ENCODE results near the gene BACE1. TPM values are rescaled to one million over a fixed set of nuclear protein-coding genes. Genes with fewer than 3 reads are reported as not detected.

Gene BACE1
- total and polyA plus RNA-seq, 2 experiments from 2014 or later = 2.4 to 7.2 TPM

DNA sequence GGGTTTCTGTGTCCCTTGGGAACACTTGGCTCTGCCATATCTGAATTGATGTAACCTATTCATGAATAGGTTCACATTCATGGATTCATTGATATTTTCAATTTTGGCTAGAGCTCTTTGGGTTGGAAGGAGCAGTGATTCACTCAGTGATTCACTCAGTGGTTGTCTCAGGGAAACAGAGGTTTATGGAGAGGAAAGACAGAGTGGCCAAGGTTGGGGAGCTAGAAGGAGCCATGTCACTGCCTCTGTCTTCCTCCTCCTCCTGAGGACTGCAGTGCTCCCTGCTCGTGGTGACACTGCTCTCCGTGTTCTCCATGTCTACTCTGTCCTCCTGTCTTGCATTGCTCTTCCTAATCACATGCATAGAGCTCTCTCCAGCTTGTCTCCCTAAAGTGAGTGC lies 29.0 kb upstream of the BACE1 start (continued):
- TF ChIP-seq, protein P1, sequence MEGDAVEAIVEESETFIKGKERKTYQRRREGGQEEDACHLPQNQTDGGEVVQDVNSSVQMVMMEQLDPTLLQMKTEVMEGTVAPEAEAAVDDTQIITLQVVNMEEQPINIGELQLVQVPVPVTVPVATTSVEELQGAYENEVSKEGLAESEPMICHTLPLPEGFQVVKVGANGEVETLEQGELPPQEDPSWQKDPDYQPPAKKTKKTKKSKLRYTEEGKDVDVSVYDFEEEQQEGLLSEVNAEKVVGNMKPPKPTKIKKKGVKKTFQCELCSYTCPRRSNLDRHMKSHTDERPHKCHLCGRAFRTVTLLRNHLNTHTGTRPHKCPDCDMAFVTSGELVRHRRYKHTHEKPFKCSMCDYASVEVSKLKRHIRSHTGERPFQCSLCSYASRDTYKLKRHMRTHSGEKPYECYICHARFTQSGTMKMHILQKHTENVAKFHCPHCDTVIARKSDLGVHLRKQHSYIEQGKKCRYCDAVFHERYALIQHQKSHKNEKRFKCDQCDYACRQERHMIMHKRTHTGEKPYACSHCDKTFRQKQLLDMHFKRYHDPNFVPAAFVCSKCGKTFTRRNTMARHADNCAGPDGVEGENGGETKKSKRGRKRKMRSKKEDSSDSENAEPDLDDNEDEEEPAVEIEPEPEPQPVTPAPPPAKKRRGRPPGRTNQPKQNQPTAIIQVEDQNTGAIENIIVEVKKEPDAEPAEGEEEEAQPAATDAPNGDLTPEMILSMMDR (conservative IDR thresholded peaks at IDR 0.05; ENCODE audit: low read depth in 2 of 2) = no peak
- TF ChIP-seq POLR2AphosphoS5 (IDR thresholded peaks at IDR 0.05; ENCODE audit: low read depth) = no peak
- no peak for TF ChIP-seq ZNF114 (CRISPR knock-in tag; IDR thresholded peaks at IDR 0.05)
- no peak for TF ChIP-seq NANOG (IDR thresholded peaks at IDR 0.05; ENCODE audit: borderline replicate concordance)
- TF ChIP-seq STAT1 (IDR thresholded peaks at IDR 0.05; ENCODE audit: unreplicated experiment) = no peak
- TF ChIP-seq JUNB (IDR thresholded peaks at IDR 0.05; ENCODE audit: unreplicated experiment) = no peak
- TF ChIP-seq EZH2phosphoT487 (IDR thresholded peaks at IDR 0.05; ENCODE audit: unreplicated experiment) = no peak

DNA sequence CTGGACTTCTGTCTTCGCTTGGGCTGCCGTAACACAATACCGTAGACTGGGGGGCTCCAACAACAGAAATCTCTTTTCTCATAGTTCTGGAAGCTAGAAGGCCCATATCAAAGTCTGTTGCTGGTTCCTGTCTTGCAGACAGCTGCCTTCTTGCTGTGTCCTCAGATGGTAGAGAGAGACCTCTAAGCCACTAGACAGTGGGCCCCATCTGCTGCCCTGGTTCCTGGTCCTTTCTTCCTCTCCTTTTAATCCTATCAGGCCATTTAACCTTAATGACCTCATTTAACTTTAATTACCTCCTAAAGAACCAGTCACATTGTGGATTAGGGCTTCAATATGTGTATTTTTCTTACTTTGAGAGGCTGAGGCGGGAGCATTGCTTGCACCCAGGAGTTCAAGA lies 21.0 kb upstream of the BACE1 start:
- H3K27me3 ChIP-seq (ENCODE audit: insufficient read depth) = no peaks in the 10 kb centered on the region
- H3K4me3 ChIP-seq = no peak overlapping the region
- no peaks in the 10 kb centered on the region for H3K9me2 ChIP-seq (ENCODE audit: insufficient read depth)
- H3F3A ChIP-seq (replicated peaks; ENCODE audit: low read depth) = no peaks in the 10 kb centered on the region
- no peak overlapping the region for H3K4me3 Mint-ChIP-seq
- no peaks in the 10 kb centered on the region for H3K79me2 ChIP-seq (replicated peaks; ENCODE audit: insufficient read depth)
- DNase-seq (ENCODE audit: low spot score) (no peak), ATAC-seq (no peak)
- H3K9me3 Mint-ChIP-seq = no peaks in the 10 kb centered on the region
- H3K27ac Mint-ChIP-seq = no peak overlapping the region
- H3K36me3 ChIP-seq (ENCODE audit: insufficient read depth) = no peaks in the 10 kb centered on the region
- no peak overlapping the region for H2AFZ ChIP-seq
- no peak overlapping the region for H3K4me2 ChIP-seq
- H3K27ac ChIP-seq (ENCODE audit: low read depth) = no peak overlapping the region
- no peaks in the 10 kb centered on the region for H3K4me1 ChIP-seq (ENCODE audit: insufficient read depth)
- no peaks in the 10 kb centered on the region; the same call in 1 of the 2 replicates for H4K20me1 ChIP-seq (replicated peaks; ENCODE audit: insufficient read depth)
- TF ChIP-seq, protein P2, sequence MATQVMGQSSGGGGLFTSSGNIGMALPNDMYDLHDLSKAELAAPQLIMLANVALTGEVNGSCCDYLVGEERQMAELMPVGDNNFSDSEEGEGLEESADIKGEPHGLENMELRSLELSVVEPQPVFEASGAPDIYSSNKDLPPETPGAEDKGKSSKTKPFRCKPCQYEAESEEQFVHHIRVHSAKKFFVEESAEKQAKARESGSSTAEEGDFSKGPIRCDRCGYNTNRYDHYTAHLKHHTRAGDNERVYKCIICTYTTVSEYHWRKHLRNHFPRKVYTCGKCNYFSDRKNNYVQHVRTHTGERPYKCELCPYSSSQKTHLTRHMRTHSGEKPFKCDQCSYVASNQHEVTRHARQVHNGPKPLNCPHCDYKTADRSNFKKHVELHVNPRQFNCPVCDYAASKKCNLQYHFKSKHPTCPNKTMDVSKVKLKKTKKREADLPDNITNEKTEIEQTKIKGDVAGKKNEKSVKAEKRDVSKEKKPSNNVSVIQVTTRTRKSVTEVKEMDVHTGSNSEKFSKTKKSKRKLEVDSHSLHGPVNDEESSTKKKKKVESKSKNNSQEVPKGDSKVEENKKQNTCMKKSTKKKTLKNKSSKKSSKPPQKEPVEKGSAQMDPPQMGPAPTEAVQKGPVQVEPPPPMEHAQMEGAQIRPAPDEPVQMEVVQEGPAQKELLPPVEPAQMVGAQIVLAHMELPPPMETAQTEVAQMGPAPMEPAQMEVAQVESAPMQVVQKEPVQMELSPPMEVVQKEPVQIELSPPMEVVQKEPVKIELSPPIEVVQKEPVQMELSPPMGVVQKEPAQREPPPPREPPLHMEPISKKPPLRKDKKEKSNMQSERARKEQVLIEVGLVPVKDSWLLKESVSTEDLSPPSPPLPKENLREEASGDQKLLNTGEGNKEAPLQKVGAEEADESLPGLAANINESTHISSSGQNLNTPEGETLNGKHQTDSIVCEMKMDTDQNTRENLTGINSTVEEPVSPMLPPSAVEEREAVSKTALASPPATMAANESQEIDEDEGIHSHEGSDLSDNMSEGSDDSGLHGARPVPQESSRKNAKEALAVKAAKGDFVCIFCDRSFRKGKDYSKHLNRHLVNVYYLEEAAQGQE (IDR thresholded peaks at IDR 0.05; ENCODE audit: unreplicated experiment) = no peak
- TF ChIP-seq, protein P1 (conservative IDR thresholded peaks at IDR 0.05; ENCODE audit: low read depth in 2 of 2) = no peak
- TF ChIP-seq EZH2 (IDR thresholded peaks at IDR 0.05; ENCODE audit: low read depth, unreplicated experiment) (no peak), ZNF114 (CRISPR knock-in tag; IDR thresholded peaks at IDR 0.05) (no peak), JUNB (IDR thresholded peaks at IDR 0.05; ENCODE audit: unreplicated experiment) (no peak)
- TF ChIP-seq, protein P3, sequence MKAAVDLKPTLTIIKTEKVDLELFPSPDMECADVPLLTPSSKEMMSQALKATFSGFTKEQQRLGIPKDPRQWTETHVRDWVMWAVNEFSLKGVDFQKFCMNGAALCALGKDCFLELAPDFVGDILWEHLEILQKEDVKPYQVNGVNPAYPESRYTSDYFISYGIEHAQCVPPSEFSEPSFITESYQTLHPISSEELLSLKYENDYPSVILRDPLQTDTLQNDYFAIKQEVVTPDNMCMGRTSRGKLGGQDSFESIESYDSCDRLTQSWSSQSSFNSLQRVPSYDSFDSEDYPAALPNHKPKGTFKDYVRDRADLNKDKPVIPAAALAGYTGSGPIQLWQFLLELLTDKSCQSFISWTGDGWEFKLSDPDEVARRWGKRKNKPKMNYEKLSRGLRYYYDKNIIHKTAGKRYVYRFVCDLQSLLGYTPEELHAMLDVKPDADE (IDR thresholded peaks at IDR 0.05) = no peak
- peaks cover 13% of the 10 kb centered on the region; the same call in 1 of the 3 replicates for H3K36me3 Mint-ChIP-seq (ENCODE audit: low read depth)
- H3K27me3 Mint-ChIP-seq (ENCODE audit: insufficient read depth, low read depth, poor library complexity) = no peaks in the 10 kb centered on the region
- no peaks in the 10 kb centered on the region for H3K4me1 Mint-ChIP-seq

Measured in GM23338 (cell line).